OCI-LY7 (cell line): ENCODE measurements around the gene NCS1. TPM values are rescaled to one million over a fixed set of nuclear protein-coding genes. Genes with fewer than 3 reads are reported as not detected.

Source experiments
- BruUV-seq: library from RNA; stranded (reverse); fragments of 400-500 nt; replicated peaks from 2 replicates; lab custom pipeline; 2021; lab: Mats Ljungman, UMichigan
- CTCF ChIA-PET: fragments of 300-600 bp; sonication (Branson Sonifier 250); formaldehyde crosslinking; loops from one replicate; lab custom pipeline; 2022; ENCODE audit warnings: antibody characterized with exemption; ENCODE audit not compliant: unreplicated experiment; lab: Charles Lee
- POLR2A ChIA-PET: fragments of 300-600 bp; sonication (Branson Sonifier 250); formaldehyde crosslinking; loops from one replicate; lab custom pipeline; 2022; ENCODE audit warnings: antibody characterized with exemption; lab: Charles Lee
- DNase-seq: peaks from one replicate; pipeline ENCODE4 v3.0.0-alpha.2; 2015; ENCODE audit warnings: low spot score
- H2AFZ ChIP-seq: fragments of 200-600 bp; sonication (generic), shearing (Covaris generic); 2 replicates; pipeline ENCODE4 v1.6.1; 2014; ENCODE audit warnings: mild to moderate bottlenecking, antibody characterized with exemption, low read length, moderate library complexity
- H3K27ac ChIP-seq: fragments of 200-600 bp; sonication (generic); 2 replicates; pipeline ENCODE4 v1.5.1; 2014; ENCODE audit warnings: mixed run types, low read depth, mild to moderate bottlenecking, moderate library complexity, low read length, inconsistent platforms; ENCODE audit not compliant: poor library complexity, severe bottlenecking
- H3K36me3 ChIP-seq: fragments of 200-600 bp; sonication (generic); 2 replicates; pipeline ENCODE4 v1.6.1; 2014; ENCODE audit warnings: mild to moderate bottlenecking, antibody characterized with exemption, low read length, moderate library complexity, mixed read lengths; ENCODE audit not compliant: insufficient read depth
- H3K4me1 ChIP-seq: fragments of 200-600 bp; sonication (generic); 2 replicates; pipeline ENCODE4 v1.5.1; 2014; ENCODE audit warnings: mild to moderate bottlenecking, low read length; ENCODE audit not compliant: insufficient read depth, poor library complexity, severe bottlenecking
- H3K4me2 ChIP-seq: fragments of 200-600 bp; sonication (generic); 2 replicates; pipeline ENCODE4 v1.6.1; 2014; ENCODE audit warnings: mild to moderate bottlenecking, low read length
- H3K4me3 ChIP-seq: fragments of 200-600 bp; sonication (generic); 2 replicates; pipeline ENCODE4 v1.5.1; 2014; ENCODE audit warnings: mild to moderate bottlenecking, low read depth, low read length; ENCODE audit not compliant: poor library complexity, severe bottlenecking
- H3K79me2 ChIP-seq: fragments of 200-600 bp; sonication (generic); 2 replicates; pipeline ENCODE4 v1.6.1; 2016; ENCODE audit warnings: low read depth, mild to moderate bottlenecking, low read length, moderate library complexity, mixed read lengths; ENCODE audit not compliant: insufficient read depth
- H3K9me2 ChIP-seq: fragments of 200-600 bp; sonication (generic); 2 replicates; pipeline ENCODE4 v1.6.1; 2016; ENCODE audit warnings: mild to moderate bottlenecking, low read length, mixed read lengths; ENCODE audit not compliant: insufficient read depth
- H3K9me3 ChIP-seq: fragments of 200-600 bp; sonication (generic); 2 replicates; pipeline ENCODE4 v1.6.1; 2014; ENCODE audit warnings: mild to moderate bottlenecking, mixed run types, low read length, mixed read lengths
- H4K20me1 ChIP-seq: fragments of 200-600 bp; sonication (generic); 2 replicates; pipeline ENCODE4 v1.6.1; 2014; ENCODE audit warnings: mild to moderate bottlenecking, antibody characterized with exemption, low read length, moderate library complexity, mixed read lengths; ENCODE audit not compliant: insufficient read depth
- EZH2phosphoT487 ChIP-seq: fragments of 200-600 bp; sonication (generic); IDR thresholded peaks from 2 replicates; pipeline ENCODE4 v1.6.1; 2018; ENCODE audit warnings: low read depth, borderline replicate concordance, mild to moderate bottlenecking, mixed run types, antibody characterized with exemption, low read length, moderate library complexity, mixed read lengths
- intact Hi-C: fragments of 100-400 bp; cut with micrococcal nuclease; formaldehyde crosslinking; loops from one replicate; pipeline ENCODE4 v1.10.0; 2022; ENCODE audit not compliant: unreplicated experiment
- total RNA-seq, 2 experiments: library from RNA; depleted of rRNA in 1 of 2; stranded (reverse); fragments of >200 nt in 1 of 2; shearing (Covaris generic) in 1 of 2; gene quantifications; 2 replicates each; pipeline ENCODE4 v1.2.3, GENCODE V29; 2014 to 2022
- TF ChIP-seq, protein P1 (sequence below): fragments of 200-600 bp; sonication (generic); conservative IDR thresholded peaks from 2 replicates; pipeline ENCODE4 v1.5.1; 2014; ENCODE audit warnings: mild to moderate bottlenecking, antibody characterized with exemption, low read length, moderate library complexity, mixed read lengths

Gene NCS1
- total RNA-seq, 2 experiments from 2014 or later: not detected

DNA sequence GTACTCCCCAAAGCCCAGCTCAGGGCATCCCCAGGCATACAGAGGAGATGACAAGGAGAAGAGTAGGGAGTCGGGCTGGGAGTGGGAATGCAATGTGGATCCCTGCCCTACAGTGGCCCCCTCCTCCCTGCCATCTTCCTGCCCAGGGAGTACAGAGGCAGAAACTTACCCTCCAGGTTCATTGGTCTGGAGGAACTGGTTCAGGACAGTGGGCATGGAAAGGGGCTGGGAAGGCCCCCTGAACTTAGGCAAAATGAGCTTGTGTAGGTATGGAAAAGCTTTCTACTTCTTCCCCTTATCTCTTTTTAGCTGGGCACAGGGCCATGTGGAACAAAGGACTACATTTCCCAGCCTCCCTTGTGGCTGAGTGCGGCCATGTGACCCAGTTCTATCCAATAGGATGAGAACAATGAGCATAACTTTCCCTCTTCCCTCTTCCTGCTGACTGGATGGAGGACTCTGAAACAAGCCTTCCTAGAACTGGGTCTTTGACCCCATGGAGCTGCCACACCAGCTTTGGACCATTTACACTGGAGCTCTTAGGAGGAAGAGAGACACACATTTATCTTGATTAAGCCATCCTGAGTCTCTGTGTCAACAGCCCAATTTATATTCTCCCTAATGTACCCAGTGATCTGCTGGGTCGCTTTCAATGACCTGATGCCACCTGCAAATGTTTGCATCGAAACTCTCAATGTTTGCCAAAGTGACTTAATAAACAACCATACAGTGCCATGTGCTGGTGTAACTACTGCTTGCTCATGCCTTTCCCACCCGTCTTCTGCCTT, 68.4 kb downstream of the NCS1 start:
- peak; percentile 81 for DNase-seq
- no peaks in the 10 kb centered on the region for H3K9me3 ChIP-seq
- peaks cover 22% of the 10 kb centered on the region for H3K4me1 ChIP-seq
- POLR2A ChIA-PET: no interaction called here
- peak overlapping the region; percentile 71 for H2AFZ ChIP-seq
- no peaks in the 10 kb centered on the region for H3K36me3 ChIP-seq
- CTCF ChIA-PET: interaction anchor here (1.6 kb wide), 1 partner anchor 133 kb away, joined by 5 read pairs; no protein-coding TSS in a partner anchor
- H3K4me2 ChIP-seq: no peak overlapping the region
- H3K27ac ChIP-seq: no peak overlapping the region
- H4K20me1 ChIP-seq: no peaks in the 10 kb centered on the region
- intact Hi-C loops: loop anchor here (2.0 kb wide), 1 partner anchor 356 kb away; no protein-coding TSS in a partner anchor
- no peaks in the 10 kb centered on the region for H3K79me2 ChIP-seq
- H3K9me2 ChIP-seq: no peaks in the 10 kb centered on the region
- BruUV-seq: no TSS peak
- no peak overlapping the region for H3K4me3 ChIP-seq
- TF ChIP-seq, protein P1, sequence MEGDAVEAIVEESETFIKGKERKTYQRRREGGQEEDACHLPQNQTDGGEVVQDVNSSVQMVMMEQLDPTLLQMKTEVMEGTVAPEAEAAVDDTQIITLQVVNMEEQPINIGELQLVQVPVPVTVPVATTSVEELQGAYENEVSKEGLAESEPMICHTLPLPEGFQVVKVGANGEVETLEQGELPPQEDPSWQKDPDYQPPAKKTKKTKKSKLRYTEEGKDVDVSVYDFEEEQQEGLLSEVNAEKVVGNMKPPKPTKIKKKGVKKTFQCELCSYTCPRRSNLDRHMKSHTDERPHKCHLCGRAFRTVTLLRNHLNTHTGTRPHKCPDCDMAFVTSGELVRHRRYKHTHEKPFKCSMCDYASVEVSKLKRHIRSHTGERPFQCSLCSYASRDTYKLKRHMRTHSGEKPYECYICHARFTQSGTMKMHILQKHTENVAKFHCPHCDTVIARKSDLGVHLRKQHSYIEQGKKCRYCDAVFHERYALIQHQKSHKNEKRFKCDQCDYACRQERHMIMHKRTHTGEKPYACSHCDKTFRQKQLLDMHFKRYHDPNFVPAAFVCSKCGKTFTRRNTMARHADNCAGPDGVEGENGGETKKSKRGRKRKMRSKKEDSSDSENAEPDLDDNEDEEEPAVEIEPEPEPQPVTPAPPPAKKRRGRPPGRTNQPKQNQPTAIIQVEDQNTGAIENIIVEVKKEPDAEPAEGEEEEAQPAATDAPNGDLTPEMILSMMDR: no peak
- no peak for TF ChIP-seq EZH2phosphoT487

DNA sequence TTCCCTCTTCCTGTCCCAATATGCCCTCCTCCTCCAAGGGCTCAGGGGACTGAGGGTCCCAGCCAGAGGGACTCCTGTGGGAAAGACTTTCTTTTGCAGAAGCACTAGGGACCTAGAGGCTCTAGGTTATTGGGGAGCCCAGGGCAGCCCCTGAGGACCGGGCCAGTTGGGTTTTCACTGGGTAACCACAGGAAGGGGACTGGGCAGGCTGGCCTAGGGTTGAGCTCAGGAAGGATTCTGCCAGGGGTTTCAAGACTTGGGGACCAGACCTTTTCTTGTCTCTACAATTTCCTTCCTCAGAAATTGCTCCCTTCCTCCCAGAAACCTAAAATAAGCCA, 69.0 kb downstream of the NCS1 start:
- intact Hi-C loops: loop anchor here (2.0 kb wide), 1 partner anchor 356 kb away; no protein-coding TSS in a partner anchor
- H3K4me2 ChIP-seq: no peak overlapping the region
- no peaks in the 10 kb centered on the region for H3K9me2 ChIP-seq
- peak overlapping the region; percentile 71 for H2AFZ ChIP-seq
- no peaks in the 10 kb centered on the region for H3K79me2 ChIP-seq
- no peaks in the 10 kb centered on the region for H4K20me1 ChIP-seq
- no peak for DNase-seq
- CTCF ChIA-PET: interaction anchor here (0.6 kb wide), 1 partner anchor 88 kb away, joined by 3 read pairs; no protein-coding TSS in a partner anchor
- BruUV-seq: no TSS peak
- no peak overlapping the region for H3K27ac ChIP-seq
- no peaks in the 10 kb centered on the region for H3K36me3 ChIP-seq
- POLR2A ChIA-PET: no interaction called here
- no peaks in the 10 kb centered on the region for H3K9me3 ChIP-seq
- H3K4me1 ChIP-seq: peaks cover 22% of the 10 kb centered on the region
- no peak overlapping the region for H3K4me3 ChIP-seq
- no peak for TF ChIP-seq EZH2phosphoT487
- TF ChIP-seq, protein P1: no peak
